Activated naive CD4-positive, alpha-beta T cell treated with Interleukin-2 at 50 U/mL for 16 hours (primary cell): Measurements from ENCODE around the gene PLAC8L1.

Experiments
- DNase-seq: peaks from one replicate; pipeline ENCODE4 v3.0.0-alpha.2; 2020

PLAC8L1 gene

GRCh38 chr5:146078566-146078965 lies 26.8 kb downstream of the PLAC8L1 start:
- no peak for DNase-seq

GRCh38 chr5:146076455-146076854 lies 28.9 kb downstream of the PLAC8L1 start:
- DNase-seq, result no peak

- no peak for DNase-seq
Measured at GRCh38 chr5:146076028-146076427, 29.3 kb downstream of the PLAC8L1 start.

- DNase-seq, result no peak
Measured at GRCh38 chr5:146073239-146073900, 32.0 kb downstream of the PLAC8L1 start.

GRCh38 chr5:146072595-146072994 lies 32.8 kb downstream of the PLAC8L1 start:
- DNase-seq, result no peak

- no peak for DNase-seq
Measured at GRCh38 chr5:146071171-146071570, 34.2 kb downstream of the PLAC8L1 start.

GRCh38 chr5:146070746-146071145 lies 34.6 kb downstream of the PLAC8L1 start:
- DNase-seq, result no peak

GRCh38 chr5:146069780-146070099 lies 35.6 kb downstream of the PLAC8L1 start:
- DNase-seq, result no peak

GRCh38 chr5:146068977-146069779 lies 36.2 kb downstream of the PLAC8L1 start:
- no peak for DNase-seq

GRCh38 chr5:146068206-146068605 lies 37.2 kb downstream of the PLAC8L1 start:
- no peak for DNase-seq

GRCh38 chr5:146066968-146067367 lies 38.4 kb downstream of the PLAC8L1 start:
- no peak for DNase-seq

GRCh38 chr5:146060221-146060585 lies 45.2 kb downstream of the PLAC8L1 start:
- no peak for DNase-seq

GRCh38 chr5:146059460-146060220 lies 45.7 kb downstream of the PLAC8L1 start:
- no peak for DNase-seq

- DNase-seq, result no peak
Measured at GRCh38 chr5:146055432-146055831, 49.9 kb downstream of the PLAC8L1 start.

- DNase-seq, result no peak
Measured at GRCh38 chr5:146052780-146053179, 52.6 kb downstream of the PLAC8L1 start.

GRCh38 chr5:146051678-146052077 lies 53.7 kb downstream of the PLAC8L1 start:
- DNase-seq, result no peak

GRCh38 chr5:146050086-146050485 lies 55.3 kb downstream of the PLAC8L1 start:
- DNase-seq, result no peak

- DNase-seq, result no peak
Measured at GRCh38 chr5:146049704-146050026, 55.7 kb downstream of the PLAC8L1 start.

GRCh38 chr5:146048994-146049703 lies 56.2 kb downstream of the PLAC8L1 start:
- DNase-seq, result no peak

- DNase-seq, result no peak
Measured at GRCh38 chr5:146047396-146047795, 58.0 kb downstream of the PLAC8L1 start.

- no peak for DNase-seq
Measured at GRCh38 chr5:146043722-146044121, 61.7 kb downstream of the PLAC8L1 start.

- no peak for DNase-seq
Measured at GRCh38 chr5:146042628-146043279, 62.6 kb downstream of the PLAC8L1 start.
